MM.1S (cell line): ENCODE measurements around the gene USP46.

Experiments used
- DNase-seq: peaks from one replicate; pipeline ENCODE4 v3.0.0-alpha.2; 2015
- H2AFZ ChIP-seq: fragments of 300-600 bp; sonication (generic); 2 replicates; pipeline ENCODE4 v1.6.0; 2016; ENCODE audit warnings: antibody characterized with exemption, low read length
- H3F3A ChIP-seq: fragments of 300-600 bp; sonication (generic); 2 replicates; pipeline ENCODE4 v1.6.1; 2016; ENCODE audit warnings: mild to moderate bottlenecking, antibody characterized with exemption, low read length, moderate library complexity, mixed read lengths; ENCODE audit not compliant: insufficient read depth
- H3K27ac ChIP-seq: fragments of 300-600 bp; sonication (generic); 2 replicates; pipeline ENCODE4 v1.5.1; 2016; ENCODE audit warnings: mild to moderate bottlenecking, low read length
- H3K27me3 ChIP-seq: fragments of 300-600 bp; sonication (generic); replicated peaks from 2 replicates; pipeline ENCODE4 v1.6.0; 2016; ENCODE audit warnings: low read length; ENCODE audit not compliant: insufficient read depth
- H3K36me3 ChIP-seq: fragments of 300-600 bp; sonication (generic); replicated peaks from 2 replicates; pipeline ENCODE4 v1.6.1; 2016; ENCODE audit warnings: mild to moderate bottlenecking, low read length, mixed read lengths; ENCODE audit not compliant: insufficient read depth
- H3K4me1 ChIP-seq: fragments of 300-600 bp; sonication (generic); 2 replicates; pipeline ENCODE4 v1.6.1; 2016; ENCODE audit warnings: low read length, mixed read lengths
- H3K4me2 ChIP-seq: fragments of 300-600 bp; sonication (generic); 2 replicates; pipeline ENCODE4 v1.6.0; 2016; ENCODE audit warnings: low read depth, low read length
- H3K4me3 ChIP-seq: fragments of 300-600 bp; sonication (generic); 2 replicates; pipeline ENCODE4 v1.5.1; 2016; ENCODE audit warnings: low read length, mixed read lengths
- H3K79me2 ChIP-seq: fragments of 300-600 bp; sonication (generic); 2 replicates; pipeline ENCODE4 v1.6.1; 2016; ENCODE audit warnings: mixed run types, low read length, mixed read lengths
- H3K9ac ChIP-seq: fragments of 300-600 bp; sonication (generic); 2 replicates; pipeline ENCODE4 v1.6.1; 2016; ENCODE audit warnings: low read length, mixed read lengths
- H3K9me2 ChIP-seq: fragments of 300-600 bp; sonication (generic); replicated peaks from 2 replicates; pipeline ENCODE4 v1.6.1; 2016; ENCODE audit warnings: mild to moderate bottlenecking, low read length, mixed read lengths; ENCODE audit not compliant: insufficient read depth
- H3K9me3 ChIP-seq: fragments of 300-600 bp; sonication (generic); replicated peaks from 2 replicates; pipeline ENCODE4 v1.6.1; 2016; ENCODE audit warnings: mild to moderate bottlenecking, low read length, mixed read lengths; ENCODE audit not compliant: insufficient read depth
- H4K20me1 ChIP-seq: fragments of 300-600 bp; sonication (generic); 2 replicates; pipeline ENCODE4 v1.6.1; 2016; ENCODE audit warnings: mild to moderate bottlenecking, low read length, moderate library complexity, mixed read lengths; ENCODE audit not compliant: insufficient read depth
- EZH2 ChIP-seq: fragments of 300-600 bp; sonication (generic); optimal IDR thresholded peaks from 2 replicates; pipeline ENCODE3; 2017; ENCODE audit warnings: low read depth, mild to moderate bottlenecking, antibody characterized with exemption, low read length, mixed read lengths
- EZH2phosphoT487 ChIP-seq: fragments of 300-600 bp; sonication (generic); IDR thresholded peaks from 2 replicates; pipeline ENCODE4 v1.6.1; 2018; ENCODE audit warnings: antibody characterized with exemption, low read length
- TF ChIP-seq, protein P1 (sequence below): fragments of 300-600 bp; sonication (generic); IDR thresholded peaks from 2 replicates; pipeline ENCODE4 v1.5.1; 2016; ENCODE audit warnings: antibody characterized with exemption, low read length, mixed read lengths

Gene USP46

GRCh38 chr4:52646741-52647140 lies 12.4 kb downstream of the USP46 start:
- no peaks in the 10 kb centered on the region for H3K4me1 ChIP-seq
- no peaks in the 10 kb centered on the region for H3K27me3 ChIP-seq
- H3K4me2 ChIP-seq = no peak overlapping the region
- H3K9ac ChIP-seq = no peak overlapping the region
- no peaks in the 10 kb centered on the region for H4K20me1 ChIP-seq
- TF ChIP-seq, protein P1, sequence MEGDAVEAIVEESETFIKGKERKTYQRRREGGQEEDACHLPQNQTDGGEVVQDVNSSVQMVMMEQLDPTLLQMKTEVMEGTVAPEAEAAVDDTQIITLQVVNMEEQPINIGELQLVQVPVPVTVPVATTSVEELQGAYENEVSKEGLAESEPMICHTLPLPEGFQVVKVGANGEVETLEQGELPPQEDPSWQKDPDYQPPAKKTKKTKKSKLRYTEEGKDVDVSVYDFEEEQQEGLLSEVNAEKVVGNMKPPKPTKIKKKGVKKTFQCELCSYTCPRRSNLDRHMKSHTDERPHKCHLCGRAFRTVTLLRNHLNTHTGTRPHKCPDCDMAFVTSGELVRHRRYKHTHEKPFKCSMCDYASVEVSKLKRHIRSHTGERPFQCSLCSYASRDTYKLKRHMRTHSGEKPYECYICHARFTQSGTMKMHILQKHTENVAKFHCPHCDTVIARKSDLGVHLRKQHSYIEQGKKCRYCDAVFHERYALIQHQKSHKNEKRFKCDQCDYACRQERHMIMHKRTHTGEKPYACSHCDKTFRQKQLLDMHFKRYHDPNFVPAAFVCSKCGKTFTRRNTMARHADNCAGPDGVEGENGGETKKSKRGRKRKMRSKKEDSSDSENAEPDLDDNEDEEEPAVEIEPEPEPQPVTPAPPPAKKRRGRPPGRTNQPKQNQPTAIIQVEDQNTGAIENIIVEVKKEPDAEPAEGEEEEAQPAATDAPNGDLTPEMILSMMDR = no peak
- TF ChIP-seq EZH2 (no peak), EZH2phosphoT487 (no peak)
- DNase-seq = no peak
- H3K79me2 ChIP-seq = no peaks in the 10 kb centered on the region
- no peak overlapping the region for H3K4me3 ChIP-seq
- H3K9me3 ChIP-seq = no peaks in the 10 kb centered on the region
- H2AFZ ChIP-seq = no peak overlapping the region
- H3F3A ChIP-seq = no peaks in the 10 kb centered on the region
- no peaks in the 10 kb centered on the region for H3K9me2 ChIP-seq
- no peaks in the 10 kb centered on the region for H3K36me3 ChIP-seq
- H3K27ac ChIP-seq = no peak overlapping the region

- H3F3A ChIP-seq = no peaks in the 10 kb centered on the region
- no peak for DNase-seq
- no peak overlapping the region for H3K4me3 ChIP-seq
- no peaks in the 10 kb centered on the region for H3K79me2 ChIP-seq
- no peaks in the 10 kb centered on the region for H3K9me2 ChIP-seq
- TF ChIP-seq EZH2 = no peak
- TF ChIP-seq EZH2phosphoT487 = no peak
- TF ChIP-seq, protein P1 = no peak
- no peaks in the 10 kb centered on the region for H3K4me1 ChIP-seq
- no peak overlapping the region for H3K4me2 ChIP-seq
- no peak overlapping the region for H3K9ac ChIP-seq
- H2AFZ ChIP-seq = no peak overlapping the region
- H3K9me3 ChIP-seq = no peaks in the 10 kb centered on the region
- no peaks in the 10 kb centered on the region for H3K27me3 ChIP-seq
- H3K27ac ChIP-seq = no peak overlapping the region
- no peaks in the 10 kb centered on the region for H3K36me3 ChIP-seq
- no peaks in the 10 kb centered on the region for H4K20me1 ChIP-seq
Observed at GRCh38 chr4:52646096-52646495, 13.0 kb downstream of the USP46 start.

- Histone ChIP-seq H2AFZ (no peak overlapping the region), H3F3A (no peaks in the 10 kb centered on the region), H3K27ac (no peak overlapping the region), H3K27me3 (no peaks in the 10 kb centered on the region), H3K4me3 (no peak overlapping the region), H3K9ac (no peak overlapping the region), H3K9me3 (no peaks in the 10 kb centered on the region), H3K4me1 (no peaks in the 10 kb centered on the region), H3K4me2 (no peak overlapping the region), H3K36me3 (no peaks in the 10 kb centered on the region), H3K79me2 (no peaks in the 10 kb centered on the region), H3K9me2 (no peaks in the 10 kb centered on the region), H4K20me1 (no peaks in the 10 kb centered on the region)
- TF ChIP-seq EZH2phosphoT487 (no peak), EZH2 (no peak)
- TF ChIP-seq, protein P1 = no peak
- no peak for DNase-seq
Observed at GRCh38 chr4:52645300-52645699, 13.8 kb downstream of the USP46 start.

DNA sequence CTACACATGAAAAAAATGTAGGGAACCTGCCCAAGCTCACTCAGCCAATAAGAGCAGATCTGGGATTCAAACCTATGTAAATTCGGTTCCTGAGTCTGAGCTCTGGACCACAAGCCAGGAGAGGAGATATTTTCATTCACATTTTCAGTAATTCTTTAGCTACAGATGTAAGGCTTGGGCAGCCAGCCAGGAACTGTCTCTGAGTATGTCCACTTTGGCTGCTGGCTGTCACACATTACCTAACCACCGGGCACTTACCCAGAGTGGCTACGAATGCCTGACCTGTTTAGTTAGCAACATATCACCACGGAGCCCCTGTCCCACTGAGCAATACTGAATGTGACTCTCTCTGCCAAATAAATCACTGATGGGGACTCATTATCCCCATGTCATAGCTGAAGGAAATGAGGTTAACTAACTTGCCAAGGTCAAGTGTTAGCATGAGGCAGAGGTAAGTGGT lies 15.3 kb downstream of the USP46 start:
- H3K36me3 ChIP-seq = no peaks in the 10 kb centered on the region
- no peak overlapping the region for H3K4me2 ChIP-seq
- H3F3A ChIP-seq = no peaks in the 10 kb centered on the region
- H3K9me3 ChIP-seq = no peaks in the 10 kb centered on the region
- H2AFZ ChIP-seq = no peak overlapping the region
- no peaks in the 10 kb centered on the region for H3K79me2 ChIP-seq
- no peaks in the 10 kb centered on the region for H3K4me1 ChIP-seq
- H3K27me3 ChIP-seq = no peaks in the 10 kb centered on the region
- H3K27ac ChIP-seq = no peak overlapping the region
- DNase-seq = no peak
- no peak overlapping the region for H3K4me3 ChIP-seq
- H3K9ac ChIP-seq = no peak overlapping the region
- H4K20me1 ChIP-seq = no peaks in the 10 kb centered on the region
- TF ChIP-seq EZH2phosphoT487 (no peak), EZH2 (no peak)
- TF ChIP-seq, protein P1 = no peak
- no peaks in the 10 kb centered on the region for H3K9me2 ChIP-seq
